GM12891 (cell line): Measurements from ENCODE around the gene C1orf116.

Experiments used
- POLR2A ChIP-seq: IDR thresholded peaks from 2 replicates; pipeline ENCODE4 v1.6.1; 2011; ENCODE audit warnings: low read depth, low read length, control low read depth
- POLR2AphosphoS5 ChIP-seq: IDR thresholded peaks from 2 replicates; pipeline ENCODE4 v1.6.1; 2011; ENCODE audit warnings: low read depth, low read length, control low read depth
- POU2F2 ChIP-seq: IDR thresholded peaks from 2 replicates; pipeline ENCODE4 v1.6.1; 2011; ENCODE audit warnings: low read depth, mild to moderate bottlenecking, control low read depth, low read length, moderate library complexity
- TAF1 ChIP-seq: IDR thresholded peaks from 2 replicates; pipeline ENCODE4 v1.6.1; 2011; ENCODE audit warnings: low read depth, low read length, control low read depth

DNA sequence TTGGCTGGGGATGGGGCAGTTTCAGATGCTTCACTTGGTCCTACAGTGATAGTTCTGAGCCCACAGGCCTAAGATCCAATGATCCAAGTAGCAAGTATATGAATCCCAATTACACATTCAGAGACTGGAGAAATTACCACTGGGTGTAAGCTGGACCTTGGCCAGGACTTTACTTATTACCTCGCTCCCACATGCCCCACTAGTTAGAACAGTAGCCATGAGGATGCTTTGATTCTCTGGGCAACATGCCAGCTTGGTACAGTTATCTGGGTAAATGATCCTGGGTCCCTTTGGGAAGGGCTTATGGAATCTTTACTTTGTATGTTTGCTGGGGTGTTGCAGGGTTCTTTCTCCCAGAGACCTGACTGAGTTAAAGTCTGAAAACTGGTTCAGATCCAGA, 57.2 kb downstream of the C1orf116 start:
- TF ChIP-seq POU2F2 (no peak), POLR2A (no peak), POLR2AphosphoS5 (no peak), TAF1 (no peak)
